Lung microvascular endothelial cell (primary cell): ENCODE data around the gene DBF4B. TPM values are rescaled to one million over a fixed set of nuclear protein-coding genes. Genes with fewer than 3 reads are reported as not detected.

Experiments used
- DNase-seq, 2 donors: peaks; one replicate each; pipeline versions ENCODE4 v3.0.0 to v3.0.0-alpha.2; 2010; ENCODE audit warnings: low read depth in 2 of 2
- total RNA-seq: library from RNA; depleted of rRNA; stranded (reverse); fragments of >200 nt; gene quantifications from 2 replicates; pipeline ENCODE4 v1.2.1, GENCODE V29; 2014

DBF4B gene
- total RNA-seq, 1 donor from 2014 or later = 1.6 TPM

DNA sequence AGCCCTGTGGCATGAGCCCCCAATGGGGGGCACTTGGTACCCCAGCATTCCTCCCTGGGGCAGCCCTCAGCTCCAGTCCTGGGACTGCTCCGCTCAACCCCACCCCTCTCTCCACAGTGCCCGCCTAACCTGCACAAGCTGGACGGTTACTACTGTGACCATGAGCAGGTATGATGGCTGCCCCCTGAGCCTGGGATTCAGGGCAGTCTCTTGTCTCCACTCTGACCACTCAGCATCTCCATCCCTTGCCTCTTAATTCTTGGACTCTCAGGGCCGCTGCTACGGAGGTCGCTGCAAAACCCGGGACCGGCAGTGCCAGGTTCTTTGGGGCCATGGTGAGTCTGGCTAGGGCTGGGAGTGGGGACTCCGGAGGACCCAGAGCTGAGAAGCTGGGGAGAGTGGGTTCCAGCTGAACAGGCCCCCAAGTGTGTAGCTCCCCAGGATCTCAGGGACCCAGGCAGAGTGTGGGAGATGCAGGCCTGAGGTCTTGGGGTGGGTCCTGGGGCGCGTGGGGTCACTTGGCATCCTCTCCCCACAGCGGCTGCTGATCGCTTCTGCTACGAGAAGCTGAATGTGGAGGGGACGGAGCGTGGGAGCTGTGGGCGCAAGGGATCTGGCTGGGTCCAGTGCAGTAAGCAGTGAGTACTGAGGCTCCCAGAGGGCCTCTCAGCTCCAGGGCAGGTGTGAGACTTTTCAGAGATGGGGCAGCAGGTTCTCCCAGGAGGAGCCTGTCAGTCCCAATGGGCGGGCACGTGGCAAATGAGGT, 68.3 kb downstream of the DBF4B start:
- no peak for DNase-seq

DNA sequence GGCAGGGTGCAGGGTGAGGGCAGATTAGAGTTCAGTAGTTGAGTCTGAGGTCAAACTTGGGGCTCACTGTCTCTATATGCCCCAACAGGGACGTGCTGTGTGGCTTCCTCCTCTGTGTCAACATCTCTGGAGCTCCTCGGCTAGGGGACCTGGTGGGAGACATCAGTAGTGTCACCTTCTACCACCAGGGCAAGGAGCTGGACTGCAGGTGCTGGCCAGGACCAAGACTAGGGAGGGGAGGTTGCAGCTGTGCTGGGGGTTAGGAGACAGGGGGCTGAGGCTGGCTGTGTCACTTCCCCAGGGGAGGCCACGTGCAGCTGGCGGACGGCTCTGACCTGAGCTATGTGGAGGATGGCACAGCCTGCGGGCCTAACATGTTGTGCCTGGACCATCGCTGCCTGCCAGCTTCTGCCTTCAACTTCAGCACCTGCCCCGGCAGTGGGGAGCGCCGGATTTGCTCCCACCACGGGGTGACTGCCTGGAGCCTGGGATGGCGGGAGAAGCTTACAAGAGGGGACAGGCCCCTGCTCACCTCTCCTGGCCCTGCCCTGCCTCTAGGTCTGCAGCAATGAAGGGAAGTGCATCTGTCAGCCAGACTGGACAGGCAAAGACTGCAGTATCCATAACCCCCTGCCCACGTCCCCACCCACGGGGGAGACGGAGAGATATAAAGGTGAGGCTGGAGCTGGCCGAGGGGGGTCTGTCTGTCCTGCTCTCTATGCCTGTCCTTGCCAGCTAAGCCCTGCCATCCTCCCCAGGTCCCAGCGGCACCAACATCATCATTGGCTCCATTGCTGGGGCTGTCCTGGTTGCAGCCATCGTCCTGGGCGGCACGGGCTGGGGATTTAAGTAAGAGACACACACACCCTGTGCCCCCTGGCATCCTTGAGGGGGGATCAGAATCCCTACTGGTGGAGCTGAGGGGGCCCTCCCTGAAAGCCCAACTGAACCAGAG, 69.2 kb downstream of the DBF4B start:
- no peak for DNase-seq

DNA sequence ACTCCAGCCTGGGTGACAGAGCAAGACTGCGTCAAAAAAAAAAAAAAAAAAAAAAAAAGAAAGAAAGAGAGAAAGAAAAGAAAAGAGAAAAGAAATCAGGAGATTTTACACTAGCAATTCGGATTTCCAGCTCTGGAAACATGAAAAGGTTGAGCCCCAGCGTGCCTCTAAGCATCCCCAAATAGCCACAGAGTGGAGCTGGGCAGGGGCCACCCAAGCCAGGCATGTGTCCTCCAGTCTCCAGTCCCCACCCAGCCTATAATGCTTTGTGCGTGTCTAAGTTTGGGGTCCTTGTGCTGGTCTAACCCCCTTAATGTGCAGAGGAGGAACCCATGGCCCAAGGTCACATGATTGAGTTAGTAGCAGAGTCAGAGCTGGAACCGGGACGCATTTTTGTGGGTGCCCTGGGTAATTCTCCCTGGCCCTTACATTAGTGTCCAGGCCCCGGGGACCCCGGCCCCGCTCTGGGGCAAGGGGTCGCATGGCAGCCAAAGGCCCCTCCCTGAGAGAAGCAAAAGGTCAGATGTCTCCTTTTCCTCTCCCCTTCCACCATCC, 70.3 kb downstream of the DBF4B start:
- DNase-seq = no peak

DNA sequence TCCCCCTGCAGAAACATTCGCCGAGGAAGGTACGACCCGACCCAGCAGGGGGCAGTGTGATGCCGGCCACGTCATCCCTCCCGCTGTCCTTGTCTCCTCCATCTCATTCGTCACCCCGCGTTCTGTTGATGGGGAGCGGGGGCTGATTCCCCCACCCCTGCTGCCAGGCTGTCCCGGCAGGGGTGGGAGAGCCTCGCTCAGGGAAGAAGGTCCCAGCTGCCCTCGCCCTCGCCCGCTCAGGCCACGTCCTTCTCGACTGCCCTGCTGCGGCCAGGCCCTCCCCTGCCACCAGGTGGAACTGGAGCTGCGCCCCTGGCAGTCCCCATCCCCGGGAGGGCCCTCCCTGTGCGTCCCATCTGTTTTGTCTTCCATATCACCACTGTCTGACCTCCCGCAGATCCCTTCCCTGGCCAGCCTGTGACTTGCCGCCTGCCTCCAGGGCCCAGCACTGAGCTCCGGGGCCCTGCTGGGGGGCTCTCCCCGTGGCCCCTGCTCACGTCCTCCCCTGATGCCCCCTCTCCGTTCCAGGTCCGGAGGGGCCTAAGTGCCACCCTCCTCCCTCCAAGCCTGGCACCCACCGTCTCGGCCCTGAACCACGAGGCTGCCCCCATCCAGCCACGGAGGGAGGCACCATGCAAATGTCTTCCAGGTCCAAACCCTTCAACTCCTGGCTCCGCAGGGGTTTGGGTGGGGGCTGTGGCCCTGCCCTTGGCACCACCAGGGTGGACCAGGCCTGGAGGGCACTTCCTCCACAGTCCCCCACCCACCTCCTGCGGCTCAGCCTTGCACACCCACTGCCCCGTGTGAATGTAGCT, 71.0 kb downstream of the DBF4B start:
- peak; percentile 74 to 76 for DNase-seq

DNA sequence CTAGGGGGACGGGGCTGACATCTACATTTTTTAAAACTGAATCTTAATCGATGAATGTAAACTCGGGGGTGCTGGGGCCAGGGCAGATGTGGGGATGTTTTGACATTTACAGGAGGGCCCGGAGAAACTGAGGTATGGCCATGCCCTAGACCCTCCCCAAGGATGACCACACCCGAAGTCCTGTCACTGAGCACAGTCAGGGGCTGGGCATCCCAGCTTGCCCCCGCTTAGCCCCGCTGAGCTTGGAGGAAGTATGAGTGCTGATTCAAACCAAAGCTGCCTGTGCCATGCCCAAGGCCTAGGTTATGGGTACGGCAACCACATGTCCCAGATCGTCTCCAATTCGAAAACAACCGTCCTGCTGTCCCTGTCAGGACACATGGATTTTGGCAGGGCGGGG, 71.7 kb downstream of the DBF4B start:
- DNase-seq = no peak

DNA sequence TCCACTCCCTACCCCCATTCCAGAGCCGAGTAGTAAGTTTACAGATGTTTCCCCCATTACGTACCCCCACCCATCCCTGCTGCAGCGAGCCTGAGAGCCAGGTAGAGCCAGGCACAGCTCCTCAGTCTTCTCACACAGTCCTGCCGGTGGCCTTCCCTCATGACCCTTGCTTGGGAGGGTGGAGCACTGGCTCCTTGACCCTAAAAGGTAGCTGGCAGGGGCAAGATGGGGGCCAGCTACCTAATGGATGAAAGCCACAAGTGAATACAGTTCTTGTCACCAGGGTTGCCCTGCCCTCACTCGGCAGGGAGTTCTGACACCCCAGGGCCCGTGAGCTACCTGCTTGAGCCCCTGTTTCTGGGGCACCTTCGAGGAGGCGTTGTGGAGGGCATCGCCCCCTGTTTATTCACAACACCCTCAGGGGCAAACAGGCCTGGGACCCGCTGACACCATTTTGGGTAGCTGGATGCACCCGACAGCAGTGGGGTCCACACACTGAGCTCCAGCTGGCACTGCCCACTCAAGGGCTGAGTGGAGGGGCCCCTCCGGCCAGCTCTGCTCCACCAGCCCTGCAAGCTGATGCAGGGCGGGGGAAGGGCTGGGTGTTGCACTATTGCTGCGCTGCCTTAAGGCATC, 72.5 kb downstream of the DBF4B start:
- no peak for DNase-seq

DNA sequence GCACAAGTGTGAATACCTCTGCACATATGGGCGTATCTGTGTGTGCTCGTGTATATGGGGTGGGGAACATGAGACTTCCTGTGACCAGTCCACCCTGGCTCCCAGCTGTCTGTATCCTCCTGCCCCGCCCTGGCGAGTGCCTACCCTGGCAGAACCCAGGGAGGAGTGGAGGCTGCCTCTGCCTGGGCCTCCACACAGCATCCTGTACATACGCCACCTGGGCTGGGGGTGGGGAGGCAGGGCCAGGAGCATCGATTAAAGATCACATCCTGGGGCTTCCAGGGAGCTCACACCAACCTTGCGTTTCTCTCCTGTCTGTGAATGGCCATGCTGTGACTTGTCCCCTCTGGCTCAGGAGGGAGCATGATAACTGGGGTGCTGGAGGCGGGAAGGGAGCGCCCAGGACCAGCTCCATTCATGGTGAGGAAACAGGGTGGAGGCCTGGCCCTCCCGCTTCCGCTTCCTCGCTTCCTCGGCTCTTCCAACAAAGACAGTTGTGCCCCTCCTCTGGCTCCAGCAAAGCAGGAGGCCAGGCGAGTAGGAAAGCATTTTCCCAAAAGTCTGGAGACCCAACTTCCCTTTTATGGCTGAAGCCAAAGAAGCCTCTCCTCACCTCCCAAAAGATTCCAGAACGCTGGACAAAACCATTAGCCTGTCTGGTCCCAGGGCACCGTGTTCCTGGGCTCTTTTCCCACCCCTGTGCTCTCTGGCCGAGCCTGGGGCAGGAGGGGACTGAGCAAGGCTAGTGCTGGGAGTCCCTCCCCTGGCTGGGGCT, 73.3 kb downstream of the DBF4B start:
- DNase-seq = no peak

DNA sequence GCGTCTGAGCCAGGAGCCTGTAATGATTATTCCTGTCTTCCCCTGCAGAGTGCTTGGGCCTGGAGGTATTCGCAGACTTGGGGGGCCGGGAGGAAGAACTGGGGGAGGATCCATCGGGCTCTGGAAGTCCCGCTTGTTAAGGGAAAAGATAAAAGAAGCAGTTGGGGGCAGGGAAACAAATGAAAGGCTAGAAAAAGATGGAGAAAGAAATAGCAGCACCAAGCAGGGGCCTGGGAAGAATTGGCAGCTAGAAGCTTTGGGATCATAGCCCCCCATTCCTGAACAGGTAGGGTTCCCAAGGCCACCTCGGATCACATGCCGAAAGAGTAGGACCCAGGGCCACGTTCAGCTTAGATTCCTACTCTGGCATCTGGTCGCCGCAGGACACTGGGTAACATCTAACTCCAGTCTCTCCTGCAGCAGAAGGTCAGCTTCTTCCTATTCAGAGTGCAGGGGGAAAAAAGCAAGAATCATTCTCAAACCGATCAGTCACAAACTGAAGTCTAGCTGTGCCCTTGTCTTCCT, 73.9 kb downstream of the DBF4B start:
- no peak for DNase-seq

DNA sequence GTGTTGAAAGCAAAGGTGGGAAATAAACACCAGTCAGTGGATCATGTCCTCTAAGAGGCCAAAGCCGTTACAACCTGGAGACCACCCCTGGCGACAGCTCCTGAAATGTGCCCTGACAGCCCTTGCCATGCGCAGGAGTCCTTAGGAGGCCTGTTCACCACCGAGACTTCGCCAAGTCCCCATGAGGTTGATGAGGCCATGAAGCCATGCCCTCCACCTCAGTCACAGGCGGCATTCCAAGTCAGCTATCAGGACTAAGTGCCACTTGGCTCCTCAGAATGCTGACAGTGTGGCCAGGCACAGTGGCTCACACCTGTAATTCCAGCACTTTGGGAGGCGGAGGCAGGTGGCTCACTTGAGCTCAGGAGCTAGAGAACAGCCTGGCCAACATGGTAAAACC, 77.5 kb downstream of the DBF4B start:
- DNase-seq = no peak

DNA sequence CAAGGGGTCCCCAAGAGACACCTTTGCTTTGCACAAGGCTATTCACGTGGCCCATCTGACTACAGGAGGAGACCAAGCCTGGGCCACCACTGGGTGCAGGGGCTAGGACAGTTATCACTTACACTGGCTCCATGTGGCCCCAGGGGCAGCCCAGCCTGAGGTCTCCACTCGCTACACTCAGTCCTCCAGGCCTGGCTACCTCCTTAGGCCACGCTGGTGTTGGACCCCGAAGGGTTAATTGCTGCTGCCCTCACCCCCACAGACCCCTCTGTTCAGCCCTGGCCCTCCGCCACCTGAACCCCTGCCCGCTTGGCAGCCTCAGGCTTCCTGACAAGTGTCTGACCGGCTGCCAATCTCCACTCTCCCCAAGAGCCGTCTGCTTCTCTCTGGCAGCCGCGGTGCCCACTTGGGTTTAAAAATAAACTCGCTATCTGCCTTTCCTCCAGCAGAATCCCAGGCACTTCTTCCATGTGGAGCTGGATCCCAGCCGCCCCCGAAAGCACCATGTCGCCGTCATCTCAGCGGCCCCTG, 78.2 kb downstream of the DBF4B start:
- DNase-seq = no peak

DNA sequence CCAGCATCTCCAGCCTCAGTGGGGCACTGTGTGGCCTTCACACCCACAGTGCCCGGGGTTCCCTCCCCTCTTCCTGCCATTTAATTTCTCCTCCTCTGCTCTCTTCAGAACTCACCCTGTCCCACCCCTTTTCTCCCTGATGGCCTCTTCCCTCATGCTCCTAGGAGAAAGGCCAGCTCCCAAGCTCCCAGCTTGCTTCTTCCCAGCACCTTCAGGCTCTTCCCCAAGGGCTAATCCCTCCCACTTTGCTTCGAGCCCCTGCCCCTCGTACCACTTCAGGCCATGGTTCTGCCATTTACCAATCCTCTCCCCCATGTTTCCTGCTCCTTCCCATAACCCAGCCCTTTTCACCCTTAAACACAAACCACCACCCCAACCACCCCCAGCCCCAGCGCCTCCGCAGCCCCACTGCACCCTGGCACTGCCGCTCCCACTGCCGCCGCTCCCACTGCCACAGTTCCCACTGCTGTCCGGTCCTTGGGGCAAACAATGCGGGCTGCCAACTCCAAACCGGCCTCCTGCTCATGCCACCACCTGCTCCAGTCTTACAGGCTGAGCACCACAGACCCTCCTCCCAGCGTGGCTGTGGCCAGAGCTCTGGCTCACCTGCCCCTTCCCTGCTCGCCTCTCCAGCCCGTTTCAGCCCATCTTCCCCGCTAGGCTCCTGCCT, 78.9 kb downstream of the DBF4B start:
- no peak for DNase-seq

DNA sequence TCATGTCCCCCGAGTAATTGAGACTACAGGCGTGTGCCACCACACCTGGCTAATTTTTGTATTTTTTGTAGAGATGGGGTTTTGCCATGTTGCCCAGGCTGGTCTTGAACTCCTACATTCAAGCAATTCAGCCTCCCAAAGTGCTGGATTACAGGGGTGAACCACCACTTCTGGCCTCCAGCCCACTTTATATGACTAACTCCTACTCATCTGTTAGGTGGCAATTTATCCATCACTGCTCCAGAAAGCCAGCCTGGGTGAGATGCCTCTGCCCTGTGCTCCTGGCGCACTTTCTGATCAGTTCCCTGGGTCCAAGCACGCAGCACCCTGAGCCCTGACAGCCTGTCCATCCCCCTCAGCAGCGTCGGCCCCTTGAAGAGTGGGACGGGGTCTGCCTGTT, 79.7 kb downstream of the DBF4B start:
- DNase-seq = no peak

DNA sequence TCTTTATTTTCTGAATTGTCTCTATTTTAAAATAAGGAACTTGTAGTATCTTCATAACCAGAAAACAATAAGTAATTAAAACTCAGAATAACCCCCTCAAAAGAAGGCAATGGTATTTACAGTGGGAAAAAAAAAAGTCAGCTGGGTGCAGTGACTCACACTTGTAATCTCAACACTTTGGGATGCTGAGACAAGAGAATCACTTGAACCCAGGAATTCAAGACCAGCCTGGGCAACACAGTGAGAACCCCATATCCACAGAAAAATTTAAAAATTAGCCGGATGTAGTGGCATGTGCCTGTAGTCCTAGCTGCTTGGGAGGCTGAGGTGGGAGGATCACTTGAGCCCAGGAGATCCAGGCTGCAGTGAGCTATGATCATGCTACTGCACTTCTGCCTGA, 83.8 kb downstream of the DBF4B start:
- peak in 1 of 2 donors; percentile 29 for DNase-seq

DNA sequence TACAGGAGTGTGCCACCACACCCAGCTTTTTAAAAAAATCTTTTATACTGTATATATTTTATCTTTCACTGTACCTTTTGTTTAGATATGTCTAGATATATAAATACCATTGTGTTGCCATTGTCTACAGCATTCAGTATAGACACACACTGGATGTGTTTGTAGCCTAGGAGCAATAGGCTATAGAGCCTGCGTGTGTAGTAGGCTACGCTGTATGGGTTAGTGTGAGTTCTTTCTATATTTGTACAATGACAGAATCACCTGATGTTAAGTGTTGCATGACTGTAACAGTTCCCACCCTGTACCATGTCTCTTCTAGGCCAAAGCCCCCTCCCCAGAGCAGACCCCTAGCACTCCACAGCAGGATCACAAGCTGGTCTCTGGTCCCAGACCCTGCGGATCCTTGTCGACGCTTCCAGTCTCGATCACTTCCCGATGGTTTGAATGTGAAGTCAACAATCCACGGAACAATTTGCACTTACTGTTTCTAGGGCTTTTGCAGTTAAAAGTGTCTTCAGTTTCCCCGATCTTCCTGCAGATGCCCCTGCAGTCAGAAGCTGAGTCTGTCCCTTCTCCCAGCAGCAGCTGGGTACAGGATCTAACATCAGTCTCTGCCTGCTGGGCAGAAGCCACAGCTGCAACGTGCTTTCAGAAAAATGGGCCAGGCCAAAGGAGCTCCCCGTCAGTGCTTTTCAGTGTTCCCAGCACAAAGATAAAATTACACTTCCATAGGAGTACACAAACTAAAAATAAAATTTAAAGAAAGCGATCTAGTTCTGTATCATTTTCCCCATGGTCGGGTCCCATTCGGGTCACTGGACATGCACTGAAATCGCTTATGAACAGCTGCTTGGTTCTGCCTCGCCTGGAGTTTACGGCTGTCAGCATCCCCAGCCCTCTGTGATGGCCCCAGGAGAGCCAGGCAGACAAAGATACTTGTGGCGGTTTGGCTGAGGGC, 85.7 kb downstream of the DBF4B start:
- DNase-seq = no peak

DNA sequence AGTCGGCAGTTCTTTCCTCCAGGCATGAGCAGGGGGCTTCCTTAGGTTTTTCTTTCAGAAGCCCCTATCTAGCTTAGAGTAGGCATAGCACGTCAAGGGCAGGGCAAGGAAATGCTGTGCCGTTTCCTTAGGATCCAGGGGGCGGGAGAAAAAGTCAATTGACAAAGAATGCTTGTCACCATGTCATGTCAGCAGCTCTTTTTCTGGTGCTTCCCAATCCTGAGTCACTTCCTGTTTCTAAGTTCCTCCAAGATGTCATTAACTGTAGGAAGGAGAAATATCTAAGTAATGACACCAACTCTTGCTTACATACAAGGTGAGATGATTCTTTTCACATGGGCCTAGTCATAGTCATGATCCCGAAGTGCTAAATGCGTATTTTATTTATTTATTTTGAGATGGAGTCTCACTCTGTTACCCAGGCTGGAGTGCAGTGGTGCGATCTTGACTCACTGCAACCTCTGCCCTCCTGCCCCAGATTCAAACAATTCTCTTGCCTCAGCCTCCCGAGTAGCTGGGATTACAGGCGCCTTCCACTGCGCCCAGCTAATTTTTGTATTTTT, 86.5 kb downstream of the DBF4B start:
- DNase-seq = peak in 1 of 2 donors; percentile 94

DNA sequence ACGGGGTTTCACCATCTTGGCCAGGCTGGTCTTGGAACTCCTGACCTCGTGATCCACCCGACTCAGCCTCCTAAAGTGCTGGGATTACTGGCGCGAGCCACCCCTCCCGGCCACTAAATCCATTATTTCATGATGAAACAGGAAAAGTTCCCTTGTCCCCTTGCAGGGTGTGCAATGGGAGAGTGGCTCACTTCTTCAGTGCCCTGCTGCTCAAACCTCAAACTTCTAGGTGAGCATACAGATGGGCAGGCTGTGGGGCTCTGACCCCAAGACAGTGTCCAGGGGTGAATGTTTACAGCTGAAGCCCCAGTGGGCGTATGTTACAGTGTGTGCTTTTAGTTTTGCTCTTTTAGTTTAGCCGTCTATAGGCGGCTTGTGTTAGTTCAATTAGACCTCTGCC, 87.0 kb downstream of the DBF4B start:
- DNase-seq = no peak

DNA sequence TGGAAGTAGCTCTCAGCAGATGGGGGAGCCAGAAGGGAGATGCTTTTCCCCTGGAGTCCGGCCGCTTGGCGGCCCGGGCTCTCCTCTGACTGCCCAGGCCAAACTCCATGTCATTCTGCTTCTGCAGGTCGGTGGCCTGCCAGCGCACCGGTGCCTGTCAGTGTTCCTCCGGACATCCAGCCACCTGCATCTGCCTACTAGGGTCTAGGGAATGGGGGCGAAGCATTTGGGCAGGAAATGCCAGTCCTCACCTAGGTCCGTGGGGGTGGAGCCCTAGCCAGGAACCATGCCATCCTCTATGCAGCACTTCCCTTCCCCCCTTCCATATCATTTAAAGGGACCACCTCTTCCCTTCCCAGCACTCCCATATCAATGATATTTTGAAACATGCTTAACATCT, 87.5 kb downstream of the DBF4B start:
- DNase-seq = no peak

DNA sequence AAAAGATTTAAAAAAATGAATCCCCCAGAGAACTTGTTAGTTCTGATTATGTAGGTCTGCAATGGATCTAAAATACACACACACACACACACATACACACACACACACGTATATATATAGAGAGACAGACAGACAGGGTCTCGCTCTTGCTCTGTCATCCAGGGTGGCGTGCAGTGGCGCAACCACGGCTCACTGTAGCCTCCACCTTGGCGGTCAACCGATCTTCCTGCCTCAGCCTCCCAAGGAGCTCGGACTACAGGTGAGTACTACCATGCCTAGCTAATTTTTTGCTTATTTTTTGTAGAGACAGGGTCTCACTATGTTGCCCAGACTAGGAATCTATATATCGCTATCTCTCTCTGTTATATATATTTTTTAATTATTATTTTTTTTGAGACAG, 88.3 kb downstream of the DBF4B start:
- DNase-seq = no peak
